Glutamatergic neuron (in vitro differentiated cells): ENCODE results near the gene PPP1R1B. TPM values are rescaled to one million over a fixed set of nuclear protein-coding genes. Genes with fewer than 3 reads are reported as not detected.

Experiments
- DNase-seq: peaks from one replicate; pipeline ENCODE4 v3.0.0; 2022
- H3K27ac Mint-ChIP-seq: one replicate; pipeline ENCODE4 v1.8.0; 2020; ENCODE audit warnings: mild to moderate bottlenecking, mixed read lengths, inconsistent platforms; ENCODE audit not compliant: unreplicated experiment
- H3K27me3 Mint-ChIP-seq: one replicate; pipeline ENCODE4 v1.8.0; 2020; ENCODE audit warnings: mild to moderate bottlenecking, moderate library complexity, mixed read lengths, inconsistent platforms; ENCODE audit not compliant: unreplicated experiment
- H3K36me3 Mint-ChIP-seq: one replicate; pipeline ENCODE4 v1.8.0; 2020; ENCODE audit warnings: mild to moderate bottlenecking, mixed read lengths, inconsistent platforms; ENCODE audit not compliant: unreplicated experiment
- H3K4me1 Mint-ChIP-seq: one replicate; pipeline ENCODE4 v1.8.0; 2020; ENCODE audit warnings: mild to moderate bottlenecking, low read depth, mixed read lengths, inconsistent platforms; ENCODE audit not compliant: unreplicated experiment
- H3K4me3 Mint-ChIP-seq: one replicate; pipeline ENCODE4 v1.8.0; 2020; ENCODE audit warnings: mild to moderate bottlenecking, mixed read lengths, inconsistent platforms; ENCODE audit not compliant: unreplicated experiment
- H3K9me3 Mint-ChIP-seq: one replicate; pipeline ENCODE4 v1.8.0; 2020; ENCODE audit warnings: mild to moderate bottlenecking, moderate library complexity, mixed read lengths, inconsistent platforms; ENCODE audit not compliant: unreplicated experiment
- total RNA-seq: library from RNA; stranded (reverse); fragmentation: NEBNext Ultra II Directional; extraction: Animal tissue kit (Norgen Biotek cat#: 25700); gene quantifications from one replicate; pipeline ENCODE4 v1.2.1, GENCODE V29; 2021; ENCODE audit not compliant: unreplicated experiment
- TF ChIP-seq, protein P1 (sequence below): fragments of 200-600 bp; sonication (generic); IDR thresholded peaks from one replicate; pipeline ENCODE4 v1.5.0; 2021; ENCODE audit not compliant: partially characterized antibody, unreplicated experiment

PPP1R1B gene
- total RNA-seq, 1 donor from 2014 or later, result not detected

DNA sequence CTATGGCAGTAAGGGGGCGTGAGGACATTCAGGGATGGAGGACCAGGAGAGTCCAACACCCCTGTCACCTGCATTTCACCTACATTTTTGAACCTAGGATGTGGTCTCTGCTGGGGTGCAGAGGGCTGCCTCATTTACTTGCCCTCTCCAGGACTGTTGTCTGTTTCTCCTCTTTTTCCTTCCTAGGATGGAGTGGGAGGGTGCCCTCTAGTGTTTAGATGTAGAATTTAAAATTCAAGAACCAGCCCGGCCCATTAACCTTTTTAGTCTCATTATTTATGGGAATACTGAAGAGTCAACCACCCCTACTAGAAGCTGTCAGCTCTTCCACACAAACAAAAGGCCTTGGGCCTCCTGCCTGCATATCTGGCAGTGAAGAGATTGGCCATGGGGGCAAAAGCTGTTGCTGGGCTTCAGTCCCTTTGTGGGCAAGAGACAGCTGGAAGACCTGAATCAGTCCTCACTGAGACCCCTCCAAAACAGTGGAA, 7.7 kb downstream of the PPP1R1B start:
- H3K4me1 Mint-ChIP-seq, result peaks cover 11% of the 10 kb centered on the region
- no peak for DNase-seq
- no peak overlapping the region for H3K27ac Mint-ChIP-seq
- peaks cover 13% of the 10 kb centered on the region for H3K27me3 Mint-ChIP-seq
- TF ChIP-seq, protein P1, sequence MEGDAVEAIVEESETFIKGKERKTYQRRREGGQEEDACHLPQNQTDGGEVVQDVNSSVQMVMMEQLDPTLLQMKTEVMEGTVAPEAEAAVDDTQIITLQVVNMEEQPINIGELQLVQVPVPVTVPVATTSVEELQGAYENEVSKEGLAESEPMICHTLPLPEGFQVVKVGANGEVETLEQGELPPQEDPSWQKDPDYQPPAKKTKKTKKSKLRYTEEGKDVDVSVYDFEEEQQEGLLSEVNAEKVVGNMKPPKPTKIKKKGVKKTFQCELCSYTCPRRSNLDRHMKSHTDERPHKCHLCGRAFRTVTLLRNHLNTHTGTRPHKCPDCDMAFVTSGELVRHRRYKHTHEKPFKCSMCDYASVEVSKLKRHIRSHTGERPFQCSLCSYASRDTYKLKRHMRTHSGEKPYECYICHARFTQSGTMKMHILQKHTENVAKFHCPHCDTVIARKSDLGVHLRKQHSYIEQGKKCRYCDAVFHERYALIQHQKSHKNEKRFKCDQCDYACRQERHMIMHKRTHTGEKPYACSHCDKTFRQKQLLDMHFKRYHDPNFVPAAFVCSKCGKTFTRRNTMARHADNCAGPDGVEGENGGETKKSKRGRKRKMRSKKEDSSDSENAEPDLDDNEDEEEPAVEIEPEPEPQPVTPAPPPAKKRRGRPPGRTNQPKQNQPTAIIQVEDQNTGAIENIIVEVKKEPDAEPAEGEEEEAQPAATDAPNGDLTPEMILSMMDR, result peak; percentile 83
- H3K4me3 Mint-ChIP-seq, result no peak overlapping the region
- peaks cover 7% of the 10 kb centered on the region for H3K9me3 Mint-ChIP-seq
- H3K36me3 Mint-ChIP-seq, result no peaks in the 10 kb centered on the region

DNA sequence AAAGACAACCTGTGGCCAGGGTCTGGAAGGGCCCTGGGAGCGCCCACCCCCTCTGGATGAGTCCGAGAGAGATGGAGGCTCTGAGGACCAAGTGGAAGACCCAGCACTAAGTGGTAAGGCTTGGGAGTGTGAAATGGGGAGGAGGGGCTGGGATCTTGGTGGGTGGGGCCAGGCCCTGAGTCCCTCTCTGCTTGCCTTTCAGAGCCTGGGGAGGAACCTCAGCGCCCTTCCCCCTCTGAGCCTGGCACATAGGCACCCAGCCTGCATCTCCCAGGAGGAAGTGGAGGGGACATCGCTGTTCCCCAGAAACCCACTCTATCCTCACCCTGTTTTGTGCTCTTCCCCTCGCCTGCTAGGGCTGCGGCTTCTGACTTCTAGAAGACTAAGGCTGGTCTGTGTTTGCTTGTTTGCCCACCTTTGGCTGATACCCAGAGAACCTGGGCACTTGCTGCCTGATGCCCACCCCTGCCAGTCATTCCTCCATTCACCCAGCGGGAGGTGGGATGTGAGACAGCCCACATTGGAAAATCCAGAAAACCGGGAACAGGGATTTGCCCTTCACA, 8.9 kb downstream of the PPP1R1B start:
- TF ChIP-seq, protein P1, result no peak
- peaks cover 8% of the 10 kb centered on the region for H3K27me3 Mint-ChIP-seq
- no peak for DNase-seq
- H3K4me3 Mint-ChIP-seq, result no peak overlapping the region
- peaks cover 11% of the 10 kb centered on the region for H3K4me1 Mint-ChIP-seq
- no peaks in the 10 kb centered on the region for H3K36me3 Mint-ChIP-seq
- no peak overlapping the region for H3K27ac Mint-ChIP-seq
- peaks cover 7% of the 10 kb centered on the region for H3K9me3 Mint-ChIP-seq

DNA sequence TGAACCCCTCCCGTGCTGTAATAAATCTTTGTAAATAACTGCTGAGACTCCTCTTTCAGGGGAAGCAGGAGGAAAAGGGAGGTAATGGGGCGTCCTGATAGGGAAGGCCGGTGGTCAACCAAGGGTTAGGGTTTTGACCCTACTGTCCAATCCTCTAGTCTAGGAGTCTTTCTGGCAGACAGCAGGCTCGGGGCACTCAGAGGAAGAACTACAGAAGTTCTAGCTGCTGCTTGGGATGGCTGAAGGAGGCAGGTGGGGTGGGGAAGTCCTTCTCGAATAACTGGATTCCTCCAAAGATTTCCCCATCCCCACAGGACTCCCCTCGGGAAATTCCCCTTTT, 9.8 kb downstream of the PPP1R1B start:
- Mint-ChIP-seq H3K4me3 (peak overlapping the region; percentile 96), H3K36me3 (no peaks in the 10 kb centered on the region), H3K9me3 (peaks cover 5% of the 10 kb centered on the region), H3K4me1 (peaks cover 9% of the 10 kb centered on the region), H3K27me3 (peaks cover 5% of the 10 kb centered on the region), H3K27ac (no peak overlapping the region)
- no peak for DNase-seq
- TF ChIP-seq, protein P1, result no peak

DNA sequence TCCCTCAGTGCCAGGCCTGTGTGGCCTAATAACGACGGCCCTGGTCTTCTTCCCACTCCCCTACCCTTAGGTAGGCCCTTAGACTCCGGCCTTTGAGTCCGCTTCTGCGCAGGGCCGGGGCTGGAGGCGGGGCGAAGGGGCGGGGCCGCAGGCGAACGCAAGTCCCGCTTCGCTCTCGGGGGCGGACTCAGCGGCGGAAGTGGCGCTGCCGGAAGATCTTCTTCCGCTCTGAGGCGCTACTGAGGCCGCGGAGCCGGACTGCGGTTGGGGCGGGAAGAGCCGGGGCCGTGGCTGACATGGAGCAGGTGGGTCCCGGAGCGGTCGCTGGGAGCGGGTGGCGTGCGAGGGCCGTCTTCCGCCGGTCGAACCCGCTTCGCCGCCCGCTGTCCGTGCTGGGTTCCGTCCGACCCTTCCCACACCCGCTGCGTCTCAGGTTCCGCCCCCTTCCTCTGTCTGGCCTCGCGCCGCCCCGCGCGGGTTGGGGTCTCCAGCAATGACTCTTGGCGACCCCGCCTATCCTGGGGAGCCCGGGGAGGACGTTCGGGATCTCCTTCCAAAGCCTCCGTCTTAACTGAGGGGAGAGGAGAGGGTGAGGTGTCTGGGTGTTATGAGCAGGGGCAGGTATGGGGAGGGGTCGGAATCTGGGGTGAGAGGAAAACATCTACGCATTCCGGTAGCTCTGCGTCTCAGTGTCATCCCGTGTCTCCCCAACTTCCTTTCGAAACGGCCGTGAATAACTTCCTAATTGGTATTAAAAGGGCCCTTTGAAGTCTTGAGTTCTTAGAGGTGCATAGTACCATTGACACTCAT, 10.4 kb downstream of the PPP1R1B start, which contains the start of gene STARD3:
STARD3 (plus strand) TSS at position 218 of the 810 bp plus-strand sequence. CDS start 16,388 bp downstream, outside the sequence.
- Mint-ChIP-seq H3K9me3 (peaks cover 5% of the 10 kb centered on the region), H3K27me3 (peaks cover 5% of the 10 kb centered on the region), H3K36me3 (no peaks in the 10 kb centered on the region), H3K4me1 (peaks cover 9% of the 10 kb centered on the region), H3K4me3 (peak within 1 kb of the TSS; percentile 96), H3K27ac (peak within 1 kb of the TSS; percentile 6)
- peak; percentile 96 for DNase-seq
- TF ChIP-seq, protein P1, result no peak

DNA sequence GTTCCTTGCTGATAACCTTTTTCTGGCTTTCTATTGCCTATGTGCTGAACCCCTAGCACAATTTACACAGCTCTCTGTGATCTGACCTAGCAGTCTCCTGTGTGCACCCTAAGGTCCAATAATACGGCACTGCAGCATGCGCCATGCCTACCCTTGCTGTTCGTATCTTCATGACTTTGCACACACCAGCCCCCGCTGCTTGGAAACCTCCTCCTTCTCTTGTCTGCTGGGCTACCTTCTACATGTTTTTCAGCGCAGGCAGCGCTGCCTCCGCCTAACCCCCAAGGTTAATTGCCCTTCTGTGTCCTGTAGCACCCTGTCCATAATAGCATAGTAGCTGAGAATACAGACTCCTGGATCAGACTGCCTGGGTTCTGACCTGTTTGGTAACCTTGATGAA, 11.6 kb downstream of the PPP1R1B start:
- peaks cover 7% of the 10 kb centered on the region for H3K9me3 Mint-ChIP-seq
- DNase-seq, result no peak
- TF ChIP-seq, protein P1, result no peak
- no peak overlapping the region for H3K27ac Mint-ChIP-seq
- H3K4me3 Mint-ChIP-seq, result peak overlapping the region; percentile 96
- H3K27me3 Mint-ChIP-seq, result peaks cover 7% of the 10 kb centered on the region
- peaks cover 9% of the 10 kb centered on the region for H3K4me1 Mint-ChIP-seq
- no peaks in the 10 kb centered on the region for H3K36me3 Mint-ChIP-seq
